Stomach (tissue), 4 donors: Measurements from ENCODE around the gene GOLGA6L9.
"Not testable (repeated sequence)": the region's sequence is repeated elsewhere in the genome, so short reads cannot be mapped to it uniquely, and the experiment has no call there.

Experiments
- CTCF ChIP-seq, 7 experiments: fragments of 450-650 bp in 4 of 7; fragments of 200-600 bp in 3 of 7; sonication (generic) in 3 of 7; IDR thresholded peaks; one replicate each; pipeline ENCODE4 v1.5.1; 2016 to 2019; ENCODE audit warnings: antibody characterized with exemption in 7 of 7, control low read depth in 2 of 7, mild to moderate bottlenecking in 1 of 7
- POLR2A ChIP-seq, 4 donors: fragments of 450-650 bp; IDR thresholded peaks; one replicate each; pipeline ENCODE4 v1.6.1; 2016; ENCODE audit warnings: antibody characterized with exemption in 4 of 4, control low read depth in 2 of 4, mild to moderate bottlenecking in 1 of 4, moderate library complexity in 1 of 4
- POLR2AphosphoS5 ChIP-seq, 3 donors: sonication (generic); formaldehyde crosslinking; IDR thresholded peaks; one replicate each; pipeline ENCODE4 v1.6.1; 2016; ENCODE audit warnings: antibody characterized with exemption in 3 of 3

- not testable (repeated sequence) for TF ChIP-seq POLR2A, POLR2AphosphoS5, CTCF (IDR thresholded peaks at IDR 0.05)
Observed at GRCh38 chr15:82475345-82475967, 45.8 kb downstream of the GOLGA6L9 start.
